AG04450 (cell line): Measurements from ENCODE around the gene C2orf42. TPM values are rescaled to one million over a fixed set of nuclear protein-coding genes. Genes with fewer than 3 reads are reported as not detected.
"Not testable (repeated sequence)": the region's sequence is repeated elsewhere in the genome, so short reads cannot be mapped to it uniquely, and the experiment has no call there.

Experiments used
- CTCF ChIA-PET: fragments of 300-600, 350-600 bp; formaldehyde crosslinking; extraction: SDS; loops from one replicate; lab custom pipeline; 2022; ENCODE audit warnings: antibody characterized with exemption, inconsistent platforms; lab: Charles Lee
- POLR2A ChIA-PET: fragments of 350-600 bp; formaldehyde crosslinking; extraction: SDS; loops from one replicate; lab custom pipeline; 2021; ENCODE audit warnings: antibody characterized with exemption, inconsistent platforms; lab: Yijun Ruan, JAX
- DNase-seq: peaks from one replicate; pipeline ENCODE4 v3.0.0-alpha.2; 2011; ENCODE audit warnings: low read depth, low spot score
- H3K27ac ChIP-seq: one replicate; pipeline ENCODE4 v1.5.1; 2012; ENCODE audit warnings: low read depth, low read length, control low read depth
- H3K27me3 ChIP-seq: one replicate; pipeline ENCODE4 v1.6.0; 2012; ENCODE audit warnings: low read length; ENCODE audit not compliant: control insufficient read depth, insufficient read depth
- H3K4me3 ChIP-seq: 2 replicates; pipeline ENCODE4 v1.5.1; 2011; ENCODE audit warnings: mild to moderate bottlenecking, low read depth, low read length, control low read depth
- H3K9me3 ChIP-seq: 2 replicates; pipeline ENCODE4 v1.5.1; 2012; ENCODE audit warnings: low read length; ENCODE audit not compliant: control insufficient read depth, insufficient read depth
- CTCF ChIP-seq: IDR thresholded peaks from 2 replicates; pipeline ENCODE4 v1.5.1; 2011; ENCODE audit warnings: low read depth, low read length, control low read depth, inconsistent platforms
- polyA plus RNA-seq: library from polyadenylated mRNA; depleted of rRNA; stranded (reverse); fragments of >200 nt; gene quantifications from 2 replicates; pipeline ENCODE4 v1.2.3, GENCODE V29; 2011; rRNA removed

The C2orf42 gene
- polyA plus RNA-seq, 1 experiment: 10.7 TPM

- TF ChIP-seq CTCF: no peak
- Histone ChIP-seq H3K27me3 (no peaks in the 10 kb centered on the region), H3K9me3 (no peaks in the 10 kb centered on the region; the same call in 1 of the 2 replicates), H3K27ac (no peak overlapping the region), H3K4me3 (no peak overlapping the region)
- ChIA-PET CTCF (interaction anchor here (1.2 to 1.4 kb wide), 2 partner anchors 34 to 192 kb away, joined by 3 to 6 read pairs; no protein-coding TSS in a partner anchor), POLR2A (no interaction called here)
- DNase-seq: peak; percentile 34
Measured at GRCh38 chr2:70104231-70105111, 86.3 kb downstream of the C2orf42 start.

GRCh38 chr2:70103531-70104061, 87.2 kb downstream of the C2orf42 start:
- POLR2A ChIA-PET: no interaction called here

GRCh38 chr2:70102323-70102905, 88.4 kb downstream of the C2orf42 start:
- H3K9me3 ChIP-seq, DNase-seq, H3K4me3 ChIP-seq, H3K27me3 ChIP-seq, CTCF ChIA-PET, POLR2A ChIA-PET, H3K27ac ChIP-seq: not testable (repeated sequence)

More at GRCh38 chr2:70103531-70104061, 87.2 kb downstream of the C2orf42 start:
- Histone ChIP-seq H3K27ac (no peak overlapping the region), H3K9me3 (no peaks in the 10 kb centered on the region; the same call in 1 of the 2 replicates), H3K4me3 (no peak overlapping the region), H3K27me3 (no peaks in the 10 kb centered on the region)
- no peak for DNase-seq
- CTCF ChIA-PET: interaction anchor here (0.5 to 1.4 kb wide), 3 partner anchors 21 to 191 kb away, joined by 3 to 6 read pairs (median 3); no protein-coding TSS in a partner anchor
- TF ChIP-seq CTCF: no peak

GRCh38 chr2:70101686-70102085, 89.1 kb downstream of the C2orf42 start:
- POLR2A ChIA-PET, DNase-seq, H3K4me3 ChIP-seq, H3K9me3 ChIP-seq, CTCF ChIA-PET, H3K27ac ChIP-seq, H3K27me3 ChIP-seq: not testable (repeated sequence)

- Histone ChIP-seq H3K9me3 (no peaks in the 10 kb centered on the region; the same call in 1 of the 2 replicates), H3K4me3 (no peak overlapping the region), H3K27ac (no peak overlapping the region), H3K27me3 (no peaks in the 10 kb centered on the region)
- TF ChIP-seq CTCF: no peak
- ChIA-PET CTCF (no interaction called here), POLR2A (interaction anchor here (0.7 kb wide), 1 partner anchor 146 kb away, joined by 4 read pairs; no protein-coding TSS in a partner anchor)
- no peak for DNase-seq
Measured at GRCh38 chr2:70101174-70101573, 89.6 kb downstream of the C2orf42 start.

Other genes starting within 250 kb of the C2orf42 start
- 0.06 and 0.11 TPM in 2 replicates for gene ASPRV1, start 229.4 kb downstream of the C2orf42 start, polyA plus RNA-seq
- 63.8 and 91.3 TPM in 2 replicates for gene PCBP1, start 103.5 kb downstream of the C2orf42 start, polyA plus RNA-seq
- gene TIA1, start 57.6 kb upstream of the C2orf42 start, polyA plus RNA-seq: 139 and 192 TPM in 2 replicates
- gene PCYOX1, start 67.1 kb upstream of the C2orf42 start, polyA plus RNA-seq: 101 and 129 TPM in 2 replicates
- gene SNRPG, start 102.7 kb upstream of the C2orf42 start, polyA plus RNA-seq: 145 and 190 TPM in 2 replicates
- 25.8 and 34.1 TPM in 2 replicates for gene FAM136A, start 111.0 kb upstream of the C2orf42 start, polyA plus RNA-seq